Pancreas (tissue), 10 donors: ENCODE results near the gene EME2. TPM values are rescaled to one million over a fixed set of nuclear protein-coding genes. Genes with fewer than 3 reads are reported as not detected.
A peak's percentile ranks its signal among the peaks of the same experiment; 100 is the strongest.

Experiments
- ATAC-seq, 4 donors: fragments of 200-7000 bp; cut with Tn5 transposase; one replicate each; pipeline versions ENCODE4 v1.8.0 to v1.9.1; 2020; ENCODE audit warnings: mild to moderate bottlenecking in 4 of 4, moderate library complexity in 4 of 4
- DNase-seq, 6 donors: peaks; one replicate each; pipeline ENCODE4 v3.0.0-alpha.2; 2020
- FAIRE-seq: peaks from 2 replicates; lab custom pipeline; 2012; peaks lifted over from hg19 to GRCh38; lab: Jason Lieb, UNC
- H3K27ac ChIP-seq, 4 donors: fragments of 200-600 bp; sonication (generic); 1 replicate in 3 of 4; 2 replicates in 1 of 4; pipeline versions ENCODE4 v1.5.0 to v1.8.0; 2020
- H3K27me3 ChIP-seq, 4 donors: fragments of 200-600 bp; one replicate each; pipeline ENCODE4 v1.8.0; 2021
- H3K36me3 ChIP-seq, 3 donors: fragments of 200-600 bp; sonication (generic) in 1 of 3; one replicate each; pipeline versions ENCODE4 v1.5.0 to v1.8.0; 2020 to 2021
- H3K4me1 ChIP-seq, 3 donors: fragments of 200-600 bp; one replicate each; pipeline ENCODE4 v1.8.0; 2021
- H3K4me3 ChIP-seq, 4 donors: fragments of 200-600 bp; sonication (generic) in 2 of 4; one replicate each; pipeline versions ENCODE4 v1.5.0 to v1.8.0; 2020 to 2021
- H3K9me3 ChIP-seq, 4 donors: fragments of 200-600 bp; one replicate each; pipeline ENCODE4 v1.8.0; 2021
- CTCF ChIP-seq, 4 donors: fragments of 200-600 bp; sonication (generic) in 3 of 4; IDR thresholded peaks; one replicate each; pipeline versions ENCODE4 v1.5.0 to v1.8.0; 2021; ENCODE audit warnings: antibody characterized with exemption in 4 of 4
- WGBS, 2 donors: extraction: QIAGEN DNeasy Blood & Tissue Kit; methylation state at CpG; one replicate each; pipeline ENCODE4 v1.1.7; 2013; 5-methylcytosine and 5-hydroxymethylcytosine counted together
- intact Hi-C, 3 donors: fragments of 100-400 bp; cut with DNase I; formaldehyde crosslinking; loops; one replicate each; pipeline versions ENCODE4 v1.11.1 to v1.14.2; 2022
- polyA plus RNA-seq, 2 donors: library from polyadenylated mRNA; stranded (reverse); fragments of 200-250 nt; gene quantifications; one replicate each; pipeline ENCODE4 v1.2.3, GENCODE V29; 2013
- total RNA-seq, 6 donors: library from RNA; stranded (reverse); fragmentation: NEBNext Ultra II Directional in 4 of 6; extraction: Animal tissue kit (Norgen Biotek cat#: 25700) in 4 of 6; gene quantifications; one replicate each; pipeline versions ENCODE4 v1.2.1 to v1.2.4, GENCODE V29; 2021 to 2023
- donor health status: healthy with polysubstance abuse.
- donor health status: DM: no; HTN: no; CAD: no; lungs with moderate emphysema.
- donor health status: DM: no; HTN: no; CAD: no.
- donor health status: control.
- donor health status: control.
- donor health status: Bipolar disorder and iron deficiency.
- donor health status: DM: yes; HTN: yes; CAD: no.
- donor health status: DM: no; HTN: no; CAD: no.
- donor health status: DM: no; HTN: no; CAD: no.
- donor health status: DM: yes; HTN: yes; CAD: no.

The EME2 gene
- total and polyA plus RNA-seq, 8 donors: 4.7 to 37.9 (median 8.1) TPM

GRCh38 chr16:1790261-1790610, 17.6 kb downstream of the EME2 start:
- FAIRE-seq (no peak), DNase-seq (no peak), ATAC-seq (no peak)
- Histone ChIP-seq H3K4me3 (no peak overlapping the region), H3K4me1 (peaks cover 9 to 16% (median 16%) of the 10 kb centered on the region in 3 donors), H3K9me3 (no peaks in the 10 kb centered on the region), H3K27ac (no peak overlapping the region), H3K36me3 (no peaks in the 10 kb centered on the region), H3K27me3 (no peaks in the 10 kb centered on the region)
- WGBS, 2 donors: 89 to 92% methylated on average over 13 to 15 of the region's 15 CpGs
- TF ChIP-seq CTCF (IDR thresholded peaks at IDR 0.05): no peak
- intact Hi-C loops: no loop called here

- DNase-seq (peak in 1 of 6 donors; percentile 77), ATAC-seq (no peak), FAIRE-seq (no peak)
- Histone ChIP-seq H3K9me3 (no peaks in the 10 kb centered on the region), H3K27me3 (no peaks in the 10 kb centered on the region), H3K36me3 (no peaks in the 10 kb centered on the region), H3K27ac (no peak overlapping the region), H3K4me3 (no peak overlapping the region), H3K4me1 (peaks cover 9 to 17% (median 16%) of the 10 kb centered on the region in 3 donors)
- no peak for TF ChIP-seq CTCF (IDR thresholded peaks at IDR 0.05)
- WGBS, 2 donors: 90 to 92% methylated on average over 39 to 44 of the region's 44 CpGs
- intact Hi-C loops: no loop called here
Measured at GRCh38 chr16:1790611-1791255, 18.1 kb downstream of the EME2 start.

- no peak overlapping the region for H3K4me3 ChIP-seq
- H3K27me3 ChIP-seq: no peaks in the 10 kb centered on the region
- intact Hi-C loops: no loop called here
- WGBS, 2 donors: 94 to 95% methylated on average over 53 of the region's 53 CpGs
- FAIRE-seq (no peak), ATAC-seq (no peak), DNase-seq (peak in 1 of 6 donors; percentile 75)
- no peaks in the 10 kb centered on the region for H3K9me3 ChIP-seq
- no peak for TF ChIP-seq CTCF (IDR thresholded peaks at IDR 0.05)
- H3K4me1 ChIP-seq: peaks cover 9 to 17% (median 16%) of the 10 kb centered on the region in 3 donors
- no peak overlapping the region for H3K27ac ChIP-seq
- no peaks in the 10 kb centered on the region for H3K36me3 ChIP-seq
Measured at GRCh38 chr16:1791256-1791942, 18.8 kb downstream of the EME2 start.

GRCh38 chr16:1791943-1792812, 19.6 kb downstream of the EME2 start:
- Histone ChIP-seq H3K27me3 (no peaks in the 10 kb centered on the region), H3K36me3 (no peaks in the 10 kb centered on the region), H3K27ac (no peak overlapping the region), H3K4me3 (no peak overlapping the region), H3K9me3 (no peaks in the 10 kb centered on the region), H3K4me1 (peaks cover 9 to 17% (median 16%) of the 10 kb centered on the region in 3 donors)
- intact Hi-C loops: no loop called here
- no peak for FAIRE-seq
- no peak for ATAC-seq
- 92 to 94% methylated on average over 56 to 59 of the region's 59 CpGs for WGBS, 2 donors
- TF ChIP-seq CTCF (IDR thresholded peaks at IDR 0.05): no peak
- peak in 2 of 6 donors; percentile 36 to 76 for DNase-seq
